GM19468 (cell line): ENCODE results near the gene PLEKHA1.

Source experiments
- ATAC-seq: cut with Tn5 transposase; IDR thresholded peaks from one replicate; pipeline ENCODE4 v1.9.1; 2021; ENCODE audit warnings: mild to moderate bottlenecking, moderate library complexity, moderate number of reproducible peaks; ENCODE audit not compliant: unreplicated experiment; ENCODE audit errors: extremely low read depth

PLEKHA1 gene

GRCh38 chr10:122375679-122376160 is 1.2 kb downstream of the PLEKHA1 start:
- ATAC-seq = no peak

- ATAC-seq = no peak
Observed at GRCh38 chr10:122376364-122376961, 2.0 kb downstream of the PLEKHA1 start.

DNA sequence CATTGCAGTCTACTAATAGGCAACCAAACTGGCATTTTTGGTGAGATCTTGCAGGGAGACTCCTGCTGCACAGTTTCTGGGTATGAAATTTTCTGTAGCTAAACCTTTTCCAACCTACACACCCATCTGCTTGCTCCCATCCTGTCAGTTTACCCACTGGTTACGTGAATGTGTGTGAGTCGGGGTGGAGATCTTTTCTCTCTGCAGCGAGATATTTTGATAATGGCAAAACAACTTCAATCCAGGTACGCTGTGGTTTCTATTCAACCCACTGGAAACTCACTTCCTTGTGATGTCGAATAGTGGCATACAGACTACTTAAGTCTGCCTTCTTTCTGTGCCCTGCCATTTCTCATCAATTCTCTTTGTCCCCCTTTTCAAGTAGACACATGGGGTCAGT is 4.5 kb downstream of the PLEKHA1 start:
- no peak for ATAC-seq

DNA sequence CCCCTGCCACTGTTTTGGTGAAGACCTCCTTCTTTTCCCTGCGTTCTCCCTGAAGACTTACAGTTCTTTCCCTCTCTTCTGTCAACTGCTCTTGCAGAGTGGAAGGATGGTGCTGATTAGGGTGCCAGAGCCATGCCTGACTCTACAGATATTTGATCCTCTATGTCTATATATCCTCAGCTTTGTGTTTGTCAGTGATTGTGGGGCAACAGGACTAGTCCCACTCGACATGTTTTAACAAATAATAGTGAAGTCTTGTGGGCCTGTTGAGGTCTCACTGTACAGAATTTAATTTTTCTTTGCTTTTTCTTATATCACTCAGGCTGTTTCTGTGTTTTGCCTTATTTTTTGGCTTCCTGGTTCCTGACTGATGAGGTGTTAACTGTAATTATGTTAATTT is 5.0 kb downstream of the PLEKHA1 start:
- no peak for ATAC-seq

GRCh38 chr10:122380703-122381102 is 6.2 kb downstream of the PLEKHA1 start:
- ATAC-seq = no peak

DNA sequence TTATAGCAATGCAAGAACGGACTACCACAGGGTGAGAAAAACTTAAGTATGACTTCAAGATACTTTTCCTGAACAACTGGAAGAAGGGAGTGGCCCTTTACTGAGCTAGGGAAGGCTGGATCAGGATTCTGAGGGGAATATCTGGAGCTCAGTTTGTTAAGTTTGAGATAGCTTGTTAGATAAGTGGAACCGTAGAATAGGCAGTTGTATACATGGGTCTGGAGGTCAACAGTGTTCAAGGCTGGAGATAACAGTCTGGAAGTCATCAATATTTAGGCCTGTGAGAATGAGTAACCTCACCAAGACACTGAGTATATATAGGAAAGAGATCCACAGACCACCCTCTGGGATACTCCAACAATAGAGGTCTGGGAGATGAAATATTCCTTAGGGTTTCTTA is 7.2 kb downstream of the PLEKHA1 start:
- no peak for ATAC-seq

DNA sequence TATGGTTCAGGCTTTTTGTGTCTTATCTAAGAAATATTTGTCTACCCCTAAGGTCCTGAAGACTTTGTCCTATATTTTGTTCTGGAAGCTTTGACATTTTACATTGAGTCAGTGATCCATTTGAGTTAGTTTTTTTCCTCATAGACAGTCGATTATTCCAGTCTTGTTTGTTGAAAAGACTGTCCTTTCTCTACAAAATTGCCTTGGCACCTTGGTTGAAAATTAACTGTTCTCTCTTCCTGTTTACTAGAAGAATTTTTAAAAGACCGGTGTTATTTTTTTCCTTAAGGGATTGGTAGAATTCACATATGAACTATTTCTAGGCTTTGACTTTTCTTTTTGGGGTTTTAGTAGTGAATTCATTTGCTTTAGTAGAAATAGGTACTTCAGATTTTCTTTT is 12.0 kb downstream of the PLEKHA1 start:
- ATAC-seq = no peak

GRCh38 chr10:122387572-122387971 is 13.1 kb downstream of the PLEKHA1 start:
- no peak for ATAC-seq

DNA sequence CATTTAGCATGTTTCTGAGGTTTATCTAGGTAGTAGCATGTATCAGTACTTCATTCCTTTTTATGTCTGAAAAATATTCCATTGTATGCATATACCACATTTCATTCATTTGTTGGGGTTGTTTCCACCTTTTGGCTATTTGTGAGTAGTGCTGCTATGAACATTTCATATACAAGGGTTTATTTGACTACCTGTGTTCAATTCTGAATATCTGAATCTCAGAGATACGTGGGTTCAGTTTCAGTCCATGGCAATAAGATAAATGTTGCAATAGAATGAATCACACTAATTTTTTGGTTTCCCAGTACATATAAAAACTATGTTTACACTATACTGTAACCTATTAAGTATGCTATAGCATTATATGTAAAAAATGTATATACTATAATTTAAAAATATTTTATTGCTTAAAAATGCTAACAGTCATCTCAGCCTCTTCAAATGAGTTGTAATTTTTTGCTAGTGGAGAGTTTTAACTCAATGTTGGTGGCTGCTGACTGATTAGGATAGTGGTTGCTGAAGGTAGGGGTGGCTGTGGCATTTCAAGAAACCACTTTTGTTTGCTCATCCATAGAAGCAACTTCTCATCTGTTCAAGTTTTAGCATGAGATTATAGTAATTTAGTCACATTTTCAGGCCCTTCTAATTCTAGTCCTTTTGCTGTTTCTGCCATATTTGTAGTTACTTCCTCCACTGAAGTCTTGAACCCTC is 13.9 kb downstream of the PLEKHA1 start:
- ATAC-seq = no peak

- no peak for ATAC-seq
Observed at GRCh38 chr10:122390271-122390670, 15.8 kb downstream of the PLEKHA1 start.

DNA sequence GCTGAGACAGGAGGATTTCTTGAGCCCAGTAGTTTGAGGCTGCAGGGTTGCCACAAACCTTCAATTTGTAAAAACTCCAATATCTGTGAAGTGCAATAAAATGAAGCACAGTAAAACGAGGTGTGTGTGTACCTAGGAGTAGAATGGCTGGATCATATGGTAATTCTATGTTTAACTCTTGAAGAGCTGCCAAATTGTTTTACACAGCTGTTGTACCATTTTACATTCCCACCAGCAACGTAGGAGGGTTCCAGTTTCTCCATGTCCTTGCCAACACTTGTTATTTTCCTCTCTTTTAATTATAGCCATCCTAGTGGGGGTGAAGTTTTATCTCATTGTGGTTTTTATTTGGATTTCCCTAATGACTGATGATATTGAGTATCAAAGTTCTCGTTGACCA is 16.2 kb downstream of the PLEKHA1 start:
- no peak for ATAC-seq

DNA sequence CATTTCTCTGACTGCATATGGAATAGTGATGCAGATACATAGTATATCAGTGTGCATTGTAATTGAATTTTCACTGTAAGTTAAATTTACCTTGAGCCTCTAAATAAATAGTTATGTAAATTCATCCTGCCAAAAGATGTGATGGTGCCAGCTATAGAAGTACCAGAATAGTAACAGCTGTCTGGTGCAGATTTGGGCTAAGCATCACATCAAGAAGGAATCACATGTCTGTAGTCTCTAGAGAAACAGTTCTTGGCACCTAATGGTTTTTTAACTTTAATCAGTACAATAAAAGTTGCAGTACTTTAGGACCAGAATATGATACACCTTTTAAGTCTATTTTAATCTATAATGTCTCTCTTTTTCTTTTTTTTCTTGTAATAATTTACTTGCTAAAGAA is 17.4 kb downstream of the PLEKHA1 start:
- ATAC-seq = no peak

GRCh38 chr10:122392835-122393234 is 18.3 kb downstream of the PLEKHA1 start:
- ATAC-seq = no peak

DNA sequence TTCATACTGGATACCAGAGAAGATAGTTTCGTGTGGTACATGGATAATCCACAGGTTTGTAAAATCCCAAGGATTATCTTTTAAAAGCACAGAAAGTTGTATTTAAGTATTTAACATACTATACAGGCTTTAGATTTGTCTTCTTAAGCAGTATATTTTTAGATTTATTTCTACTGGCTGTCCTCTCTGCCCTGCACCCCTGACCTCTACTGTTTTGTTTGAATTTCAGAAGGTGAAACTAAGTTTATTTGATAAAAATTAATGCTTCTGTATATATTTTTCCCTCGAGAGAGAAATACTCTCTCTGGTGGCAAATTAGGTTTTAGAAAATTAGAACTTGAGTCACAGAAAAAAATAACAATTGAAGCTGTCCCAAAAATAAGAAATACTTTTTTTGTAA is 18.8 kb downstream of the PLEKHA1 start:
- ATAC-seq = no peak

DNA sequence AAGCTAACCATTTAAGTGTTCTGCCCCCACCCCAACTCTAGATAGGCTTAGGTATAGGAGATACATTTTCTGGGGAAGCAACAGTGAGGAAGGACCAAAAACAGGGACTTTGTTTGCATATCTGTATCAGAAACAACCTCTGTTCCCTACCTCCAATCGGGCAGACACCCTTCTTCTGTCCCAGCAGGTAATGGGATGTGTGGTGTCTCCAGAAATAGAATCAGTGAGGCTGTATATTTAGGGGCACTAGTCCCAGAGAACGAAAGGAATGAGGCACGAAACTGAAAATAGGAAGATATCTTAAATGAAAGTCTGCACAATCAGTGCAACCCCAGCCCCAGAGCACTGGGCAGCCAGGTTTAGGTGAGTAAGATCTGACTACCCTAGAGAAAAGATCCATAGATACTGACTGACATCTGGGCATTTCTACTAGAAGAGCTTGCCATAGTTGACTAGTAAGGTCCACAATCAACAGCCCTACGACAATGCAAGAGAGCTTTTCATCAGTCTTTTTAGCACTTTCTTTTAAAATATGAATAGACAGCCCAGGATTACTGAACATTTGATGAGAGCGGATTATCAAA is 28.1 kb downstream of the PLEKHA1 start:
- ATAC-seq = no peak

GRCh38 chr10:122404576-122404975 is 30.1 kb downstream of the PLEKHA1 start:
- ATAC-seq = no peak

DNA sequence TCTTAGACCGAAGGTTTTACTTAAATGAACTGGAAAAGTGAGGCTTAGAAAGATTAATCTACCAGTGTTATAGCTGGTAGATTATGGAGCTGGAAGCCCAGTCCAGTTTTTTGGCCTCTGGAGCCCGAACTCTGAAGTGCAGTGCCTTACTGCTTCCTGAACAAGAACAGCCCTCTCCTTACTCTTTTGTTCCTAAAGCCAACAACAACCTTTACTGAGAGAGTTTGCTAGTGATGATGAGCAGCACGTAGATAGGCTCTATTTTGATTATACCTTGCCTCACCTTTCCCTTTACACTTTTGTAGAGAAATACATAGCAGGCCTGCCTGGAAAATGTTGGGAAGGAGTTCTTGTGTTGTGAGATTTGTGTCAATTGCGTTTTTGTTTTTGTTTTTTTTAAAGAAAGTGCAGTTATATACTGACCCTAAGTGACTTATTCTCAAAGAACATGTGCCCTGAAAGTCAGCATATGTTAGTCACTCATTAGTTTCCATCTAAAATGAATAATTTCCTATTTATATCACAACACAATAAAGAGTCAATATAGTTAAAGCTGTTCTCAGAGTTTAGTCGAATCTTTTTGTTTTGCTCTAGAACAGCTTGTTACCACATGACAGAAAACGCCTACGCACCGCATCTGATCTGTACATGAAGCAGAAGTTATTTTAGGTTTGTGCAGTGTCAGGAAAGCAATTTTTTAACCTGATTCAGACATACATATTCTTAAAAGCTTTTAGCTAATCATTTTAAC is 33.0 kb downstream of the PLEKHA1 start:
- ATAC-seq = no peak

DNA sequence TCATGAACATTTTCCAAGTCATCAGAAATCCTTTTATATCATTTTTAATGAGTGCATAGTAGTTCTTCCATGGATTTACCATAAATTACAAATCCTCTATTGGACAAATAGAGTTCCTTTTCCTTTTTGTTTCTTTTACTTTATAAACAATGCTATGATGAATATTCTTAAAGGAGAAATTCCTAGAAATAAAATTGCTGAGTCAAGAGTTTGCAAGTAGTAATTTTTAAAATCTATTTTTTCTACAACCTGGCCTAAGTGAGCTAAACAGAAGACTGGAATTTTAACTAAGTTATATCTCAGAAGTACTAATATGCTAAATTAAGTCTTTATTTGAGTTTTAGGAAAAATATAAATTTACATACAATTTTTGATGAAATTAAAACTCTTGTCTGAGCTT is 38.8 kb downstream of the PLEKHA1 start:
- no peak for ATAC-seq

DNA sequence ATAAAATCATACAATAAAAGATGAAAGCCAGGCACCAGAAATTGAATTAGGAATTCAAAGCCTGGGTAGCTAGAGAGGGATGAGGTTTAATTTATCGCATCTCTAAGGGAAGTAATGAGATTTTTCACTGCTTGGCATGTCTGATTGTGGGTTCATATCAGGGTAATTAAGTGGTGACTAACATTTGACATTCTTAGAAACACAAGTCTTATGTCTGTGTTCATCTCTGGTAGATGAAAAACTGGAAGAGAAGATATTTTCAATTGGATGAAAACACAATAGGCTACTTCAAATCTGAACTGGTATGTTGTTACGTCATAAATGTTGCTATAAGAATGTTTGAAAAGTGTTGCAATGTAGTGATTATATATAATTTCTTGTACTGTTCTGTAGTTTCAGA is 43.2 kb downstream of the PLEKHA1 start:
- ATAC-seq = no peak

DNA sequence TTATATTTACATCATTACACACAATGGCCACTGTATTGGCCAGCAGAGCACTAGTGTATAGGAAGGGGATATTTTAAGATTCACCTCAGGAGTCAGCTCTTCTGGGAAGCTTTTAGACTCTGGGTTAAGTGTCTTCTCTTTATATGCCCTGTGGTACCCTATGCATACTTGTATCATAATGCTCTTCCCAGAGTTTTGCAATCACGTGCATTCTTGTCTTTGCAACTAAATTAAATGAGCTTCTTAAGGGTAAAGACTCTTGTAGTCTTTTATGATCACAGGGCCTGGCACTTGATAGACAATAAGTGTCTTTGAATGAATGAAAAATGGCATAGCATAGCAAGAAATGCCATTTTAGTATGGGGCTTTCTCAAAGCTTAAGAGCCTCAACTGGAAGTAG is 44.5 kb downstream of the PLEKHA1 start:
- no peak for ATAC-seq
